Stimulated activated CD8-positive, alpha-beta memory T cell treated with anti-CD3 and anti-CD28 coated beads, Interleukin-4, amount 100 ng/mL, for 24 hours (primary cell): ENCODE data around the gene ZCCHC7.

Experiments
- DNase-seq: peaks from one replicate; pipeline ENCODE4 v3.0.0-alpha.2; 2020; ENCODE audit warnings: low read depth

The ZCCHC7 gene

DNA sequence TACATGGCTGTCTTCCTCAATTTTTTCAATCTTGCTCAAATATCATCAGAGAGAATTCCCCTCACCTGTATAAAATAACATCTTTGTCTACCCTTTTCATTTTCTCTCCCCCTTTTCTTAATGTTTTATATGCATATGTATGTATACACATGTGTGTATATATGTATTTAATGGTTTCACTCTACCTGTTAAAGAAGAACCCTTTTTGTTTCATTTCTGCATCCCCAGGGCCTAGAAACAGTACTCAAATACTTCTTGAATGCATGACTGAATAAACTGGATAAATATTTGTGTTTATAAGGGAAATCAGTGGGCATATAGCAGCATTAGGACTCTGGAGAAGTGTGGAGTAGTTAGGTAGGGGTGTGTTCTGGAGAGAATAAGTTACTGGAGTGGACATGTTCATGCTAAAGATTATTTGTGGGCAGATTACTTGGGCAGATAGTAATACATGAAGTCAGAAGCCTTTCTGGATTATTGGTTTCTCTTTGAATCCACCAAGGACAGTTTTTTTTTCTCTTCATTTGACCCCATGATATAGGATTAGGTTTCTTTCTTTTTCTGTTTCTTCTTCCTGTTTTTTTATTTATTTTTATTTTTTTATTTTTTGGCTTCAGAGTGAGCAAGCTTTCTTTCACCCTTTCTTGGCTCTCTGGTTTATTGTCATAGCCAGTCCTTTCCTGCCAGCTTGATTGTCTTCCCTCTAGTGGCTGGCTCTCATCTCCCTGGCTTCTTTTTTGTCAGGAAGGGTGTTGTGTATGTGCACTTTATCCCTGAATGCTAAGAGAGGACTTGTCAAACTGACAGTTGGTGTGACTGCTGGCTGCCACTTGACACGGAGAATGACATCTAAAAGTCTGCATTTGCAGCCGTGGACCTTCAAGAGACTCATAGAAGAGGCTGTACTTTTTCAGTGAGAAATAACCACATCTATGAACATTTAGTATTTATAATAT, 89.3 kb downstream of the ZCCHC7 start:
- no peak for DNase-seq

DNA sequence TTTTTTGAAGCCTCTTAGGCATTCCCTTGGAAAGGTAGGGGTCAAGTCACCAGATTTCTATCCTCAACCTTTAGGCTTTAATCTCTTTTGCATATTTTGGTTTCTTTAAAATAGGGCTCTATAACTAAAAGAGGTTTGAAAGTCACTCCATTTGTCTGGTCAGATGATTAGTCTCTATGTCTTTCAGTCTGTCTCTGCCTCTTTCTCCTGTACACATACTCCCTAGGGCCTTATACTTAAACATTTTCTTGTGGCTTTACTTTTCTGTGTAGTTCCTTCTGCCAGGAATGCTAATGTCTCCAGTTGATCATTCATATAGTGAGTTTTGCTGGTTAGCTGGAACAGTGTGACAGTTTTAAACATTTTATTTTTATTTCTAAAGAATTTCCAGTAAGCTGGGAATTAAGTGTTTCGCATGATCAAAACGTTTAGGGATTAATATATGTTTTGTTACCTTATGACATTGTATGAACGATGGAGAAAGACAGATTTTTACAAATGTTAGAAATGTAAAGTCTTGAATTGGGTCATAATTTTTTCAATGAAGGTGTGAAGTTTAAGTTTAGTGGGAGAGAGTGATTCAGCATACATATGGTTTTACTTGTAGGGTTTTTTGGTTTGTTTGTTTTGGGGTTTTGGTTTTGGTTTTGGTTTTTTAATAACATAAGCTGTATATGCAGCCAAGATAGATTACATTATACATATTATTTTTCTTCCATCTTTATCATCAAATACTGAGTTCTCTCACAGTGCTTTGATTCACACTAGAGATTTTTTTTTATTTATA, 90.6 kb downstream of the ZCCHC7 start:
- no peak for DNase-seq

- no peak for DNase-seq
These were observed 92.1 kb downstream of the ZCCHC7 start for GRCh38 chr9:37212435-37212834.

DNA sequence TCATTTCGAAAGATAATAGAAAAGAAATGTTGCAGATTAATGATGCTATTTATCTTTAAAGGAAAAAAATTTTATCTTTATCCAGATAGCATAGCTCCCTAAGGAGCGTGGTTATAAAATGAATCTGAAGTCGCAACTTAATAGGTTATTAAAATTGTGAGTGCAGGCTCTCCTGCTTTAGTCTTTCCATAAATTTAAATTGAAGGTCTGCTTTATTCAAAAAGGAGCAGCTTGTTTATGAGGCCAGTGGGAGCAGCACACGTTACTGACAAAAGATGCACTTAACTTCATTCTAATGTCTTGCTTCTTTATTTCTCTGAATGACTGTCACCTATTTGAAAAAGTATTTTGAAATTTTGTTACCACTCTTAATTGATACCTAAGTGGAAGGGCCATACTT, 95.0 kb downstream of the ZCCHC7 start:
- DNase-seq, result no peak

GRCh38 chr9:37215830-37216229, 95.5 kb downstream of the ZCCHC7 start:
- no peak for DNase-seq

DNA sequence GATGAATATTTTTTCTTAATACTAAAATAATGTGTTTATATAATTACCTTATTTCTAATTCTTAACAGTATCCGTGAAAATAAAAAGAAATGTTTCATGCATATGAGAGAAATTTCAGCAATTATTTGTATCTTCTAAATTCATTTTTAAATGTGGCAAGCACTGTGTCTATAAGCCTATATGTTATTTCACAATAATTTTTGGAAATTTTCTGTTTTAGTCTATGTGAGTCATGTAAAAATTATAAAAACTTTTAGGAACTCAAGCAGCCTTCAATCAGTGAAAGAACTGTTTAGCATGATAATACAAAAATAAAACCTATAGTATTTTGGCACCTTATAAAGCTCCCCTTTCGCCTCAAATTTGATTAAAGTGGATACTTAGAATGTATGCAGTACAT, 96.8 kb downstream of the ZCCHC7 start:
- no peak for DNase-seq

GRCh38 chr9:37218800-37219425, 98.5 kb downstream of the ZCCHC7 start:
- no peak for DNase-seq

DNA sequence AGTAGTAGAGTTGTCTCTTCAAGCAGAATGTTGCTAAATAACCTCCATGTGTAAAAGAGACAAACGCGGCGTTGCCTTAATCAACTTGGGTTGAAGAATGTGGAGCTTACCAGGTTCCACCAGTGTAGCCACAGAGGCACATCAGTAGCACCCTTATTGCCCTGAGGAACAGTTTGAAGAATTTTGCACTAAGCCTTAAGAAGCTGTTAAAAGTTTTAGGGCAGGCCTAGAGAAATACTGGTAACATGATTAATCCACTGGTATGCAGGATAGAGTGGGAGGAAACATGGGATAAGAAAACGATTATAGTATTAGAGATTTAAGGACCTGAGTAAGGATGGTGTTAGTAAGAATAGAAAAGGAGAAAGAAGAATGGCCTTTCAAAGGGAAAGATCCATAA, 100.6 kb downstream of the ZCCHC7 start:
- no peak for DNase-seq

- DNase-seq, result no peak
These were observed 101.2 kb downstream of the ZCCHC7 start for GRCh38 chr9:37221489-37222106.

DNA sequence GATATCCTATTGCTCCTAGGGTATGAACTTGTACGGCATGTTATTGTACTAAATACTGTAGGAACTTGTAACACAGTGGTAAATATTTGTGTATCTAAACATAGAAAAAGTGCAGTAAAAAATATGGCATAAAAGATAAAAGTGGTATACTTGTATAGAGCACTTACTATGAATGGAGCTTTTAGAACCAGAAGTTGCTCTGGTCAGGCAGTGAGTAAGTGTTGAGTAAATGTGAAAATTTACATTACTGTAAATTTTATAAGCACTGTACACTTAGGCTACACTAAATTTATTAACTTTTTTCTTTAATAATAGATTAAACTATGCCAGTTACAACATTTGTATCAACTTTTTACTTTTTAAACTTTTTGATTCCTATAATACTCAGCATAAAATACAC, 109.1 kb downstream of the ZCCHC7 start:
- DNase-seq, result no peak

DNA sequence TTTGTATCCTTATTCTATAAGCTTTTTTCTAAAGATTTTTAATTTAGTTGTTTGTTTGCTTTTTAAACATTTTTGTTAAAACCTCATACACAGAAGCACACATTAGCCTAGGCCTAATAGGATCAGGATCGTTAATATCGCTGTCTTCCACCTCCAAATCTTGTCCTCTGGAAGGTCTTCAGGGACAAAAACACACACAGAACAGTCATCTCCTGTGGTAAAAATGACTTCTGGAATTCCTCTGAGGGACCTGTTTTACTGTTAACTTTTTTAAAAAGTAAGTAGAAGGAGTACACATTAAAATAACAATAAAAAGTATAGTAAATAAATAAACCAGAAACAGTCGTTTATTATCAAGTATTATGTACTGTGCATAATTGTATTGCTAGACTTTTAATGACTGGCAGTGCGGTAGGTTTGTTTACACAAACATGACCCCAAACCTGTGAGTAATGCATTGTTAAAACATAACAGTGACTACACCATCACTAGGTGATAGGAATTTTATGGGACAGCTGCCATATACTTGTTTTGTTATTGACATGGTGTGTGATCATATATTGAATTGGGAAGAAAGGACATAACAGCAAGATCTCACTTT, 109.6 kb downstream of the ZCCHC7 start:
- DNase-seq, result no peak

DNA sequence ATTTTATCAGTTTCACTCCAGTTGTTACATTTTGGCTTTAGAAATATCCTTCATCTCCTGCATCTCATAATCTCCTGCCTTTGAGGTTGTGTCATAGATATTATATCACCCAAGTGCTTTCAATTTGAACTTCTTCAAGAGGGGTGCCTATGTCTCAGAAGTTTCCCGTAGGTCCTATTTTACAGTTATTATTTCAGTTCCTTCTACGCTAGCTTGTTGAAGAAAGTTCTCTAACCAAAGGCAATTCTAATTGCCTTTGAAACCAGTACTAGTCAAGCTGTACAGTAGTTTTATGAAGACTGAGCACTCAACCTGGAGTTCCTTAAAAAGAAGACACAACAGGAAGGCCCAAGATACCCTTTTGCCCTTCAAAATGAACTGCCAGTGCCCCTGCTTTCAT, 116.4 kb downstream of the ZCCHC7 start:
- no peak for DNase-seq

DNA sequence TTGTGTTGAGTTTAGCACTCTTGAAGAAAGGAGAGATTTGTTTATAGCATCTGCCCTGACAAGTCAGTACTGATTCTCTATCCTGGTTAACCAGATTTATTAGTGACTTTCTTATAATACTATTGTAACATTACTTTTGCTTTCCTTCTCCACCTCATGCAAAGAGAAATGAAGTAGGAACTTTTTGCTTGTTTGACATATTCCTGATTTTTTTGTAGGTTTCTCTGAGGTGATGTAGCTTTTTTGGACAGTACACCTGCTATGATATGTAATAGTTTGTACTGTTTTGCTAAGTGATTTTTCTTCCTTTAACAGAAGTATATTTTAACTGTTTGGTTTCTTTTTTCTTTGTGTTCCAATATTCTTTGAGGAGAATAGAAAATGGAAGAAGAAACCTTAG, 117.7 kb downstream of the ZCCHC7 start:
- DNase-seq, result no peak

DNA sequence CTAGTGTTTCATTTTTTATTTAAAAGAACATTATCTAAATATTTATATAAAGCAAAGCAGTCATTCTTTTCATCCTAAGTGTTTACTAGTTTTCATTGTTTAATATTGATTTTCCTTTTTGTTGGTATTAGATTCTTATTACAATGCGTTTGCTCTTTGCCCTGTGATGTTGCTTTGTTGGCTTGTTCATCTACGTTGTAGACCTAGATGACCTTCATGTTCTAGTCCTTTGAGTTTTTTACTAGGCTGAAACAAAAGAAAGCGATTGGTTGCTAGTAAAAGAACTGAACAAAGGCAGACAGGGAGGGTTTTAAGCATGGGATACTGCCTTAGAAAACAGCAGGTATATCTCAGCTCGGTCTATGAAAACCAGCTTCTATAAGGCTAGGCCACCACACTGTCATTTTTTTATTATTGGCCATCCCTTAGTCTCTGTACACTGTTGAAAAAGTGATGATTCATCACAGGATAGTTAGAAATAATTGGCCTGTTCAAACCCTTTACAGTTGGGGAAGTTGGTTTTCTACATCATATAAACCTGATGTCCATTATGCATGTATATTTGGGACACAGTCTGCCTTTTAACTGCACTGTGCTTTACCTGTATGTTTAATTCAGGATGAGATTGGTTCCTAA, 119.0 kb downstream of the ZCCHC7 start:
- DNase-seq, result no peak

DNA sequence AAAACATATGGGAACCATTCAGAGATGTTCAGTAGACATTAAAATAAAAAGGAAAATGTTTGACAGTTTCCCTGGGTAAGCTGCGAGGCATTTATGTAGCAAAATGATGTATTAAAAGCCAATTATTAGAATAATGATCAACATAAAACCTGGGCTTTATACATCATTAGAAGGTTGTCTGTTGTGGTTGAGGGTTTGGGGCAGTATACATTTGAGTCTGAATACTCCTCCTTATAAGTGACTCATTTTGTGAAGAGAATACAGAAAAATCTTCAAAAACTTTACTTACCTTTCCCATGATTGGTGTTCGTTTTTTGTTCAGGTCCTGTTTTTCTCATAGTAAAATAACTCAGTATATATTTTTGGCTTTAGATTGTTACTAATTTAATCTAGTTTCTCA, 119.5 kb downstream of the ZCCHC7 start:
- DNase-seq, result no peak

GRCh38 chr9:37241340-37241739, 121.0 kb downstream of the ZCCHC7 start:
- DNase-seq, result no peak

DNA sequence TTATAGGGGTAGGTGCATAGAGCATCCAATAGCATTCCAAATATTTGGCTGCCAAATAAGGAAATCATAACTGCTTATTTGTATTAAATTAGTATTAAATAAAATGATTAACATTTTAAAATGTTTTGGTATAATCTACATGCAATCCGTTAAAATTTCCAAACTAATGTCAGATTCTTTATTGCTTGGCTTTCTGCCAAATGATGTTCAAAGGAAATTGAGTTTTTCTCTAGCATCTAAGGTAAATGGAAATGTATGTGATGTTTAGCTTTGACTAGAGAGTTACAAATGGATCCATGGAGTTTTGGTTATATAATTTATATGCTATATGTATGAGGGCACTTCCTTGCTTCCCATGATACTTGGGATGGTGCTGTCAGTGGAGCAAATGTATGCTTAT, 121.7 kb downstream of the ZCCHC7 start:
- DNase-seq, result no peak

- no peak for DNase-seq
These were observed 123.4 kb downstream of the ZCCHC7 start for GRCh38 chr9:37243588-37244345.

GRCh38 chr9:37246826-37247225, 126.5 kb downstream of the ZCCHC7 start:
- no peak for DNase-seq

DNA sequence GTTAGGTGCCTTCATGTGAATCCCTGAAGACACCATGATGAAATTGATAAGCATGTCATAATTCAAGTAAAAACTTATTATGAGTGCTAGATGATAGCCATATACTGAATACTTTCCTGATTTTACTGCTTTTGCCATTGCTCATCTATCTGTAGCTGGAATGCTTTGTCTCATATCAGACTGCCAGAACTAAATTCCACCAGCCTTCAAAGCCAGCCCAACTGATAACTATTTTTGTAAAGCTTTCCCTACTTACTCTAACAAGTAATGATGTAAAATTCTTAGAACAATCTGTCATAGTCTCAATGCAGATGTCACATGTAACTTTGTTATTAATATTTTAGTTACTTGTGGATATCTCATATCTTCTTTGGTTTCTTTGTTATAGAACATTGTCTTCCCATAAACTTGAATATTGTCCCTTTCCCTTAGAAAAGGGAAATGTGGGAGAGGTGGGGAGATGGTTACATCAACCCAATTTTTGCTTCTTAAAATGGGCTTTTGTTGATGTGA, 128.3 kb downstream of the ZCCHC7 start:
- DNase-seq, result no peak
